ENCODE measurements around the gene TFCP2.

Gene TFCP2

DNA sequence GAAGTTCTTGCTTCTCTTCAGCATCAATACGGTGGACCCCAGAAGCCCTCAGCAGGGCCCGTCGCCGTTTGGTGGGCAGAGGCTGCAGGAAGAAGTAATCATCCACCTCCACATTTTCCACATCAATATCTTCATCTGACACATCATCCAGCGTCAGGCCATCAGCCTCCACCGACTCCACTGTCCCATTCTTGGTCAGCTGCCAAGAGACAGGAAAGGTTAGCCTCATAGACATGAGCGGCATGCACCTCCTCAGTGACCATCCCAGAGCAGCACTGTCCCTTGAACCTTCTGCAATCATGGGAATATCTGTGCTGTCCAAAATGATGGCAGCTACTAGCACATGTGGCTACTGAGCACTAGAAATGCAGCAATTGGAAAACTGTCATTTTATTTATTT, 105.2 kb downstream of the TFCP2 start:
- Histone ChIP-seq H3K27me3 (ENCODE audit: control insufficient read depth, insufficient read depth, low read length) (no peaks in the 10 kb centered on the region), H3K9me3 (ENCODE audit: control insufficient read depth, low read length) (no peaks in the 10 kb centered on the region), H3K4me1 (ENCODE audit: control insufficient read depth, insufficient read depth, low read length) (no peaks in the 10 kb centered on the region), H3K36me3 (ENCODE audit: control insufficient read depth, insufficient read depth, low read length) (no peaks in the 10 kb centered on the region), H3K9ac (ENCODE audit: low read length) (no peak overlapping the region), H3K4me3 (ENCODE audit: low read length) (no peak overlapping the region)

GRCh38 chr12:51067229-51067628, 105.7 kb downstream of the TFCP2 start:
- H3K27me3 ChIP-seq (ENCODE audit: control insufficient read depth, insufficient read depth, low read length): no peaks in the 10 kb centered on the region
- H3K9me3 ChIP-seq (ENCODE audit: control insufficient read depth, low read length): no peaks in the 10 kb centered on the region
- no peak overlapping the region for H3K9ac ChIP-seq (ENCODE audit: low read length)
- no peak overlapping the region for H3K4me3 ChIP-seq (ENCODE audit: low read length)
- no peaks in the 10 kb centered on the region for H3K4me1 ChIP-seq (ENCODE audit: control insufficient read depth, insufficient read depth, low read length)
- no peaks in the 10 kb centered on the region for H3K36me3 ChIP-seq (ENCODE audit: control insufficient read depth, insufficient read depth, low read length)

DNA sequence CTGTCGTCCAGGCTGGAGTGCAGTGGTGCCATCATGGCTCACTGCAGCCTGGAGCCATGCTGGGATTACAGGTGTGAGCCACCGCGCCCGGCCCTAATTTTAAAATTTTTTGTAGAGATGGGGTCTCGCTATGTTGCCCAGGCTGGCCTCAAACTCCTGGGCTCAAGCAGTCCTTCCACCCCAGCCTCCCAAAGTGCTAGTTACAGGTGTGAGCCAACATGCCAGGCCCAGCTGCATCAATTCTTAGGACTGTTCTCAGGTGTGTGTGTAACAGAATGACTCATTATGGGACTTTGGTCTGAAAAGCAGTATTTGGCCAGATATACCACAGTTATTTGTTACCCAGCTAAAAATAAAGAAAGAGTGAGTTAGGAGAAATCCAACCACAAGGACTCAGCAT, 107.4 kb downstream of the TFCP2 start:
- Histone ChIP-seq H3K9ac (ENCODE audit: low read length) (no peak overlapping the region), H3K4me3 (ENCODE audit: low read length) (no peak overlapping the region), H3K4me1 (ENCODE audit: control insufficient read depth, insufficient read depth, low read length) (no peaks in the 10 kb centered on the region), H3K27me3 (ENCODE audit: control insufficient read depth, insufficient read depth, low read length) (no peaks in the 10 kb centered on the region), H3K36me3 (ENCODE audit: control insufficient read depth, insufficient read depth, low read length) (no peaks in the 10 kb centered on the region), H3K9me3 (ENCODE audit: control insufficient read depth, low read length) (no peaks in the 10 kb centered on the region)

DNA sequence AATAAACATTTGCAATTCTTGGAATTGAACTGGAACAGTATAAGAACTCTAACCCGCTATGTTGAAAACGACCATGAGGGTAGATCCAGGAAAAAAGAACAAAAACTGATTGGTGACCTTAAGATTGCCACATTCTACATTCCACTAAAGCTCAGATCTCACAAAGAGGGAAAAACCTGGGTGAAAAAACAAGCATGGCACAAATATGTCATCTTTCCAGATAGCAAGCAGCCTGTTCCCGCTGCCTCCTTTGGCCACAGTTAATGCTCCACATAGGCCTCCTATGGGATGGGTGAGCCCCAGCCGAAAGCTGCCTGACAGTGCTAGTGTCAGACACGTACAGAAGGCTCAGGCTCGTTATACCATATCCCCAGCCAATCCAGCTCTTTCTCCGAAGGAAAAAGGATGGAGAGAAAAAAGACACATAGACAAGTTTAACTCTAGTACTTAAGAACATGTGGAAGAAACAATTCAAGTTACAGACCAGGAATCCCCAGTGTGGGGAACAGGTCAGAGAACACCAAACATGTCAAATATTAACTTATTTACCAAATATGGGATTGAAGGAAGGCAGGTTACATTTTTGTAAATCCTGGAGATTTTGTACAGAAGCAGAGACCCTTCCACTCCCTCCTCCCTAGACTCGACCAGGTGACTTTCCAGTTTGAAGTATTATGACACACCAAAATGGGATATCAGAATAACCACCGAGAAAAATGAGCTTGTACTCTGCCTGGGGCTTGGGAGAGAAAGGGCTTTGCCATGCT, 110.1 kb downstream of the TFCP2 start:
- peaks cover 6% of the 10 kb centered on the region for H3K36me3 ChIP-seq (ENCODE audit: control insufficient read depth, insufficient read depth, low read length)
- no peak overlapping the region for H3K9ac ChIP-seq (ENCODE audit: low read length)
- no peak overlapping the region for H3K4me3 ChIP-seq (ENCODE audit: low read length)
- no peaks in the 10 kb centered on the region for H3K9me3 ChIP-seq (ENCODE audit: control insufficient read depth, low read length)
- H3K4me1 ChIP-seq (ENCODE audit: control insufficient read depth, insufficient read depth, low read length): no peaks in the 10 kb centered on the region
- H3K27me3 ChIP-seq (ENCODE audit: control insufficient read depth, insufficient read depth, low read length): no peaks in the 10 kb centered on the region

DNA sequence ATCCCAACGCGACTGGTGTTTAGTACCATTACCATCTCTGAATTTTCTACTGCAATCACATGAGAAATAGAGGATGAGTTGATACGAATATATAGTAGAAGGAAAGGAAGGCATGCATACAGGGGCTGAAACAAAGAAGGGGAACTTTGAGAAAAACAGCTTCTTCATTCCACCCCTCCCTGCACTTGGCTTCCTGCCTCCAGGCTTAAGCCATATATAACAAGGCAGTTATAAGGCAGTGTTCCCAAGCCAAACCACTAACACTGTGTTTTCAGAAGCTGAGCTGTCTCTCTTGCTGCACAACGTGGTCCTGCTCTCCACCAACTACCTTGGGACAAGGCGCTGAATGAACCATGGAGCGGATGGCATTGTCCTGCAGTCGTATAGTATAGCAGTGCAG, 113.8 kb downstream of the TFCP2 start:
- H3K4me1 ChIP-seq (ENCODE audit: control insufficient read depth, insufficient read depth, low read length): no peaks in the 10 kb centered on the region
- no peak overlapping the region for H3K9ac ChIP-seq (ENCODE audit: low read length)
- no peaks in the 10 kb centered on the region for H3K9me3 ChIP-seq (ENCODE audit: control insufficient read depth, low read length)
- H3K36me3 ChIP-seq (ENCODE audit: control insufficient read depth, insufficient read depth, low read length): peaks cover 6% of the 10 kb centered on the region
- no peak overlapping the region for H3K4me3 ChIP-seq (ENCODE audit: low read length)
- H3K27me3 ChIP-seq (ENCODE audit: control insufficient read depth, insufficient read depth, low read length): no peaks in the 10 kb centered on the region

- H3K4me3 ChIP-seq (ENCODE audit: low read length): no peak overlapping the region
- H3K36me3 ChIP-seq (ENCODE audit: control insufficient read depth, insufficient read depth, low read length): peaks cover 6% of the 10 kb centered on the region
- no peaks in the 10 kb centered on the region for H3K27me3 ChIP-seq (ENCODE audit: control insufficient read depth, insufficient read depth, low read length)
Measured at GRCh38 chr12:51056242-51056641, 116.7 kb downstream of the TFCP2 start.

GRCh38 chr12:51055060-51055459, 117.9 kb downstream of the TFCP2 start:
- H3K9me3 ChIP-seq (ENCODE audit: control insufficient read depth, low read length): no peaks in the 10 kb centered on the region
- no peak overlapping the region for H3K4me3 ChIP-seq (ENCODE audit: low read length)
- H3K4me1 ChIP-seq (ENCODE audit: control insufficient read depth, insufficient read depth, low read length): no peaks in the 10 kb centered on the region
- H3K36me3 ChIP-seq (ENCODE audit: control insufficient read depth, insufficient read depth, low read length): peaks cover 2% of the 10 kb centered on the region
- H3K9ac ChIP-seq (ENCODE audit: low read length): no peak overlapping the region
- no peaks in the 10 kb centered on the region for H3K27me3 ChIP-seq (ENCODE audit: control insufficient read depth, insufficient read depth, low read length)

More at GRCh38 chr12:51056242-51056641, 116.7 kb downstream of the TFCP2 start:
- Histone ChIP-seq H3K9ac (ENCODE audit: low read length) (no peak overlapping the region), H3K4me1 (ENCODE audit: control insufficient read depth, insufficient read depth, low read length) (no peaks in the 10 kb centered on the region), H3K9me3 (ENCODE audit: control insufficient read depth, low read length) (no peaks in the 10 kb centered on the region)

- Histone ChIP-seq H3K27me3 (ENCODE audit: control insufficient read depth, insufficient read depth, low read length) (no peaks in the 10 kb centered on the region), H3K4me1 (ENCODE audit: control insufficient read depth, insufficient read depth, low read length) (peaks cover 6% of the 10 kb centered on the region), H3K4me3 (ENCODE audit: low read length) (no peak overlapping the region), H3K36me3 (ENCODE audit: control insufficient read depth, insufficient read depth, low read length) (no peaks in the 10 kb centered on the region), H3K9ac (ENCODE audit: low read length) (no peak overlapping the region), H3K9me3 (ENCODE audit: control insufficient read depth, low read length) (no peaks in the 10 kb centered on the region)
Measured at GRCh38 chr12:51051787-51052186, 121.1 kb downstream of the TFCP2 start.

GRCh38 chr12:51049525-51049924, 123.4 kb downstream of the TFCP2 start:
- peak overlapping the region; percentile 83 for H3K9ac ChIP-seq (ENCODE audit: low read length)
- no peak overlapping the region for H3K4me3 ChIP-seq (ENCODE audit: low read length)
- H3K36me3 ChIP-seq (ENCODE audit: control insufficient read depth, insufficient read depth, low read length): no peaks in the 10 kb centered on the region

GRCh38 chr12:51048661-51049251, 124.2 kb downstream of the TFCP2 start:
- H3K36me3 ChIP-seq (ENCODE audit: control insufficient read depth, insufficient read depth, low read length): no peaks in the 10 kb centered on the region
- no peaks in the 10 kb centered on the region for H3K27me3 ChIP-seq (ENCODE audit: control insufficient read depth, insufficient read depth, low read length)
- H3K4me3 ChIP-seq (ENCODE audit: low read length): peak overlapping the region; percentile 54
- no peaks in the 10 kb centered on the region for H3K9me3 ChIP-seq (ENCODE audit: control insufficient read depth, low read length)
- H3K4me1 ChIP-seq (ENCODE audit: control insufficient read depth, insufficient read depth, low read length): peaks cover 6% of the 10 kb centered on the region
- peak overlapping the region; percentile 83 for H3K9ac ChIP-seq (ENCODE audit: low read length)

More at GRCh38 chr12:51049525-51049924, 123.4 kb downstream of the TFCP2 start:
- Histone ChIP-seq H3K27me3 (ENCODE audit: control insufficient read depth, insufficient read depth, low read length) (no peaks in the 10 kb centered on the region), H3K4me1 (ENCODE audit: control insufficient read depth, insufficient read depth, low read length) (peaks cover 6% of the 10 kb centered on the region), H3K9me3 (ENCODE audit: control insufficient read depth, low read length) (no peaks in the 10 kb centered on the region)

GRCh38 chr12:51047655-51048540, 125.0 kb downstream of the TFCP2 start, which contains the start of gene LETMD1:
TSS of gene LETMD1 (plus strand) at chr12:51048327. CDS start at chr12:51048357, 30 bp downstream.
- no peaks in the 10 kb centered on the region for H3K36me3 ChIP-seq (ENCODE audit: control insufficient read depth, insufficient read depth, low read length)
- no peaks in the 10 kb centered on the region for H3K9me3 ChIP-seq (ENCODE audit: control insufficient read depth, low read length)
- H3K9ac ChIP-seq (ENCODE audit: low read length): peak within 1 kb of the TSS; percentile 83
- peaks cover 6% of the 10 kb centered on the region for H3K4me1 ChIP-seq (ENCODE audit: control insufficient read depth, insufficient read depth, low read length)
- H3K4me3 ChIP-seq (ENCODE audit: low read length): peak within 1 kb of the TSS; percentile 54
- no peaks in the 10 kb centered on the region for H3K27me3 ChIP-seq (ENCODE audit: control insufficient read depth, insufficient read depth, low read length)
